Effector CD8-positive, alpha-beta T cell (primary cell): ENCODE measurements around the gene GEMIN7.

Experiments used
- DNase-seq: peaks from one replicate; lab custom pipeline; 2025; lab: John Stamatoyannopoulos, UW

The GEMIN7 gene

DNA sequence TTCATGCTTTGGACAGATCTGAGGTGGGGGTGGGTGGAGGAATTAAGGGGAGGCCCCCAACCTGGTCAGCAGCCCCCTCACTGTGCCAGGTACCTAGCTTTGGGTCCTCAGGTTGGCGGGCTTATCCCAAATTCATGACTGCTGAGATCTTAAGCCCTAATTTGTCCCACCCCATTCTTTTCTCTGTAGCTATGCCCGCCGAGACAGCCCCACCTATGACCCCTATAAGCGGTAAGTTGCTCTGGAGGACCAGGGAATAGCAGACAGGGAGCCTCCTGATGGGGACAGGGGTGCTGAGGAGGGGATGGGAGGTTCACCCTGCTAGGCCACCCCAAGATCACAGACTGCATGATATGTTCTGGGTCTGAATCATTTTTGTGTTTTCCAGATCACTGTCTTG lies 17.1 kb upstream of the GEMIN7 start:
- no peak for DNase-seq

DNA sequence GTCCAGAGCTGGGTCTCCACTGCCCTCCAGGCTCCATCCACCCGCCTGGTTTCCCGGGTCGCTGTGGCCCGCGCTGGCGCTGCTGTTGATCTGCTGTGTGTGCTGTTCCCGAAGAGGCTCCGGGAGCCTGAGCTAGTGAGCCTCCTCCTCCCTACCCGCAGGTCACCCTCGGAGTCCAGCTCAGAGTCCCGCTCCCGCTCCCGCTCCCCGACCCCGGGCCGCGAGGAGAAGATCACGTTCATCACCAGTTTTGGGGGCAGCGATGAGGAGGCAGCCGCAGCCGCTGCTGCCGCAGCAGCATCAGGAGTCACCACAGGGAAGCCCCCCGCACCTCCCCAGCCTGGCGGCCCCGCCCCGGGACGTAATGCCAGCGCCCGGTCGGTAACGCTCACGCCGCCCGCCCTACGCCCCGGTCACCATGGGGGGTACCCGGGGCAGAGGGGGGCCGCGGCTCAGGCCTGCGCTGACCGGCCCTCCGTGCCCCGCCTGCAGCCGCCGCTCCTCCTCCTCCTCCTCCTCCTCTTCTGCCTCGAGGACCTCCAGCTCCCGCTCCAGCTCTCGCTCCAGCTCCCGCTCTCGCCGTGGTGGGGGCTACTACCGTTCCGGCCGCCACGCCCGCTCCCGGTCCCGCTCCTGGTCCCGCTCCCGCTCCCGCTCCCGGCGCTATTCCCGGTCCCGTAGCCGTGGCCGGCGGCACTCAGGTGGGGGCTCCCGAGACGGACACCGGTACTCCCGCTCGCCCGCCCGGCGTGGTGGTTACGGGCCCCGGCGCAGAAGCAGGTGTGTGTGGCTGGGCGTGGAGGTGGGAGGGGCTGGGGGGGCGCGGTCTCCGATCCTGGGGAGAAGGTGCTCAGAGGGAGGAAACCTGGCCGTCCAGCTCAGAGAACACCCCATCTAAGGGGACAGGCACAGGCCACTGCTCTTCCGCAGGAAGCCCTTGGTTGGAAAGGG lies 14.9 kb upstream of the GEMIN7 start:
- no peak for DNase-seq

- DNase-seq: no peak
Measured at GRCh38 chr19:45066921-45067661, 12.0 kb upstream of the GEMIN7 start.

GRCh38 chr19:45068041-45068440 lies 11.0 kb upstream of the GEMIN7 start:
- no peak for DNase-seq

- DNase-seq: no peak
Measured at GRCh38 chr19:45069056-45069455, 10.0 kb upstream of the GEMIN7 start.

GRCh38 chr19:45070214-45070613 lies 8.8 kb upstream of the GEMIN7 start:
- DNase-seq: no peak

GRCh38 chr19:45070861-45071544 lies 8.1 kb upstream of the GEMIN7 start:
- no peak for DNase-seq

GRCh38 chr19:45071545-45071938 lies 7.5 kb upstream of the GEMIN7 start:
- no peak for DNase-seq

- DNase-seq: no peak
Measured at GRCh38 chr19:45071969-45072790, 6.9 kb upstream of the GEMIN7 start.

DNA sequence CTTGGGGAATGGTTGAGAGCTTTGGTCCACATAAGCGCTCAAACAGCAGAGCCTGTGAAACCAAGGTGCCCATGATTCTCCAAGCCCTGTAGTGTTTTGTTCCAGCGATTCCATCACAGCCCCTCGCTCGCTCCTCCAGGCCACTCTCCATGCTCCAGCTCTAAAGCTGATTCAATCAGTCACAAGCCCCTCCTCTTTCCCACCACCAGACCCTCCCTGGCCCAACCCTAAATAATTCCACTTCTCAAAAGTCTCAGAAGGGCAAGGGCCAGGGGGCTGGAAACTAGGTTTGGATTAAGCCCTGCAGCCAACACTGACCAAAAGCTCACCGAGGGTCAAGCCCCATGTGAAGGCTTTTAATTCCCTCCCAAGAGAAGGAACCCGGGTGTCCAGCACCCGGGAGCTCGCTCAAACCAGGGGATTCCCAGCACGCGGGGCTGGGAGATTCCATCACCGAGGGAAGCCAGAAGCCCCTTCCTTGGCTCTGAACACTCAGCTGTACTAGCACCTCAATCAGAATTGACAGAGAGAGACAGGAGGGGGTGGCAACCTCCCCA lies 4.2 kb upstream of the GEMIN7 start:
- DNase-seq: no peak

- DNase-seq: no peak
Measured at GRCh38 chr19:45075301-45076028, 3.6 kb upstream of the GEMIN7 start.

DNA sequence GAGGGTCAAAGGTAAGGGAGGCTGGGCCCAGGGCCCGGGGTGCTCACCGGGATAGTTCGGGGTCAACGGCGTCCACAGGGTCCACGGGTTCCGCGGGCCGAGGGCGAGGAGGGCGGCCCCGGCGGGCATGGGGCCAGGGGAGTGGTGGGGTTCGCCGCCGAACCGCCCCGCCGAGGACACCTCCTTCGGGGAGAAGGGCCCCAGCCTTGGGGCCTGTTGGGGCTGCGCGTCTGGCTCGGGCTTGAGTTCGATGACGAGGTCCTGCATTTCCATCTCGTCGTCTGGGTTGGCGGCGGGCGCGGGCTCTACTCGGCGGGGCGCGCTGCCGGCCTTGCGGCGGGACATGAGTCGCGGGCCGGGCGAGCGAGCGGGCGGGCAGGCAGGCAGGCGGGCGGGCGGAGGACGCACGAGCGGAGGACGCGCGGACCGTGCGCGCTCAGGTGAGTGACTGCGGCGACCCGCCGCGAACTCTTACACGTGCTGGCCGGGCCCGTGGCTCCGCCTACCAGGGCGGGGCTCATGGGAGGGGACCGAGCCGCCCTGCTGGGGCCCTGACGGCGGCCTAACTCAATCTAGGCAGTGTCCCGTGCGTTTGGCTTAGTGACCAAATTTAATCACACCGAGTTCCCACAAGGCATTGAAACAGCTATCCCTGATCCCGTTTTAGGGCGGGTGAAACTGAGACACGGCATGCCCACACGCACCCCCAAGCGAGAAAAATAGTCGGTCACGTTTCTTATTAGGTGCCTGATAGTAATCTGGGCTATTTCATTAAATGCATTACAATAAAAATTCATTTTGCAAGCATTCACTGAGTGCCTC lies 2.8 kb upstream of the GEMIN7 start, which contains the start of gene ZNF296:
ZNF296 (minus strand) TSS at position 450 of the 822 bp plus-strand sequence; CDS start at position 345, 105 bp downstream.
- peak; percentile 54 for DNase-seq

GRCh38 chr19:45076851-45077730 lies 2.0 kb upstream of the GEMIN7 start:
- DNase-seq: no peak

GRCh38 chr19:45078390-45079062 lies 534 bp upstream of the GEMIN7 start:
- no peak for DNase-seq

DNA sequence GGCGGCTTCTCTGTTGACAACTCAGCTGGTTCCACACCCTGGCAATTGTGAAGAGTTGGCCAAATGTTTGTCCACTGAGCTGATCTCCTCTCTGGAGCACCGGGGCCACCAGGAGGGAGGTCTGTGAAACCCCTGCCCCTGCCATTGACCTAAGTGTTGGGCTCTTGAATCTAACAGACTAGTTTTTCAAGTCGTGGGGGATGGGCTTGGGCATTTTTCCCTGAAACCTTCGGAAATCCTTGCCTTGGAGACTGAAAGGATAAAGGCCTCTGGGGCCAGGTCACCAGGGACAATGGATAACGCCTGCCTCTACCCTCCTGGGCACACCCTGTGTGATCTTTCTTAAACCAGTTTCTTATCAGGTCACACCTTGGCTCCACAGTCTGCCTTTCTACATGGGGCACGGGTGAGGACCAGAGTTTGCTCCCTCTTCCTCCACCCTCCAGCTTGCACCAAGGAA lies 881 bp downstream of the GEMIN7 start:
- no peak for DNase-seq

DNA sequence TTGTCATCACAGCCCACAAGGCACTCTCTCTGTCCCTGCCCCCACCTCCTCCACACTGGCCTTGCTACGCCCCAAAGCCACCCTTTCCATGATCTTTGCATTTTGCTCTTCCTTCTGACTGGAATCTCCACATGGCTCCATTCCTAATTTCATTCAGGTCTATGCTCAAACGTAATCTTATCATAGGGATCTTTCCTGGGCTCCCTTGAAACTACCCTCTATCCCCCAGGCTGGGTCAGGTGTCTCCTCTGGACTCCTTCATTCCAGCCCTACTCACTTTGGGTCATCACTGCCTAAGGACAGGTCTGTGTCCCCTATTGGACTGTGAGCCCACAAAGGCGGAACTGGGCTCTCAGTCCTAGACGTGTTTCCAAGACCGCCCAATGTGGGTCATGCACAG lies 3.1 kb downstream of the GEMIN7 start:
- no peak for DNase-seq

- no peak for DNase-seq
Measured at GRCh38 chr19:45086480-45086879, 7.4 kb downstream of the GEMIN7 start.

DNA sequence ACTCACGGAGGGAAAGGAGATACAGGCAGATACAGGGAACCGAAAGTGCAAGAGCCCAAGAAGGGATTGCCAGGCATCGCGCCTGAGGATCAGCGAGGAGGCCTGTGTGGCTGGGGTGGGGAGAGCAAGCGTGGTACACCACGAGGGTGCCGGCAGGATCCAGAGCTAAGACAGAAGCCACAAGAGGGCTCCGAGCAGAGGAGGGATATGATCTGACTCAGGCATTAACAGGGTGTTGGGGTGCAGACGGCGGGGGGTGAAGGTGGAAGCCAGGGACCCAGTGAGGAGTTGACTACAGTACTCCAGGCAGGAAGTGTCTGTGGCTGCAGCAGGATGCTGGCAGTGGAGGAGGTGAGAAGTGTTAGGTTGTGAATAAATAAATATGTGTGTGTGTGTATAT lies 8.5 kb downstream of the GEMIN7 start:
- peak; percentile 15 for DNase-seq
